K562 (cell line): Measurements from ENCODE around the gene STXBP4. TPM values are rescaled to one million over a fixed set of nuclear protein-coding genes. Genes with fewer than 3 reads are reported as not detected.

ENCODE experiments used
- ATAC-seq: fragments of 200-7000 bp; cut with Tn5 transposase; 3 replicates; pipeline ENCODE4 v1.9.1; 2020; ENCODE audit warnings: moderate library complexity
- BruUV-seq: library from RNA; stranded (reverse); fragments of 400-500 nt; replicated peaks from 2 replicates; lab custom pipeline; 2021; lab: Mats Ljungman, UMichigan
- CTCF ChIA-PET: fragments of 300-600 bp; formaldehyde crosslinking; extraction: SDS; loops from one replicate; lab custom pipeline; 2021; ENCODE audit warnings: low intra/inter-chr PET ratio; lab: Yijun Ruan, JAX
- POLR2A ChIA-PET: fragments of 300-600, 350-650 bp; sonication (Branson Sonifier 250); formaldehyde crosslinking; extraction: SDS; loops from one replicate; lab custom pipeline; 2021; ENCODE audit warnings: antibody characterized with exemption, inconsistent platforms; lab: Yijun Ruan, JAX
- DNase-seq, 4 experiments: peaks; one replicate each; pipeline versions ENCODE4 v3.0.0 to v3.0.0-alpha.2; 2011 to 2018; ENCODE audit warnings: low spot score in 3 of 4, mixed read lengths in 3 of 4; ENCODE audit errors: extremely low read depth in 1 of 4
- FAIRE-seq: peaks from 2 replicates; lab custom pipeline; 2011; peaks lifted over from hg19 to GRCh38; lab: Jason Lieb, UNC
- H2AFZ ChIP-seq: 2 replicates; pipeline ENCODE4 v1.6.0; 2011; ENCODE audit warnings: low read depth, low read length, control low read depth, inconsistent platforms
- H3K27ac ChIP-seq: fragments of 200-600 bp; 3 replicates; pipeline ENCODE4 v1.8.0; 2011; ENCODE audit warnings: low read depth, mild to moderate bottlenecking, control low read depth, inconsistent platforms, low read length, moderate library complexity, mixed read lengths; ENCODE audit errors: extremely low read depth
- H3K27me3 ChIP-seq, 2 experiments: fragments of 300-600 bp in 1 of 2; 2 replicates in 1 of 2; 3 replicates in 1 of 2; pipeline versions ENCODE4 v1.6.0 to v1.8.0; 2011; ENCODE audit warnings: inconsistent platforms in 2 of 2, low read length in 2 of 2, mild to moderate bottlenecking in 1 of 2, mixed read lengths in 1 of 2, moderate library complexity in 1 of 2; ENCODE audit not compliant: control insufficient read depth in 2 of 2, insufficient read depth in 2 of 2
- H3K36me3 ChIP-seq: fragments of 300-600 bp; 3 replicates; pipeline ENCODE4 v1.8.0; 2011; ENCODE audit warnings: mild to moderate bottlenecking, low read length, inconsistent platforms; ENCODE audit not compliant: control insufficient read depth, insufficient read depth
- H3K4me1 ChIP-seq, 2 experiments: fragments of 200-600 bp in 1 of 2; replicated peaks in 1 of 2; 2 replicates in 1 of 2; 3 replicates in 1 of 2; pipeline versions ENCODE4 v1.5.1 to v1.8.0; 2011; ENCODE audit warnings: inconsistent platforms in 2 of 2, low read length in 2 of 2, mild to moderate bottlenecking in 1 of 2, mixed read lengths in 1 of 2, moderate library complexity in 1 of 2; ENCODE audit not compliant: control insufficient read depth in 2 of 2, insufficient read depth in 2 of 2
- H3K4me2 ChIP-seq: 2 replicates; pipeline ENCODE4 v1.6.1; 2011; ENCODE audit warnings: low read length, control low read depth, inconsistent platforms, mixed read lengths; ENCODE audit not compliant: insufficient read depth
- H3K4me3 ChIP-seq: fragments of 200-600 bp; sonication (generic), shearing (Covaris generic); 2 replicates; pipeline ENCODE4 v1.5.1; 2016; ENCODE audit warnings: control low read depth, inconsistent platforms
- H3K79me2 ChIP-seq: fragments of 200-600 bp; 3 replicates; pipeline ENCODE4 v1.8.0; 2011; ENCODE audit warnings: low read length, inconsistent platforms; ENCODE audit not compliant: control insufficient read depth, insufficient read depth
- H3K9ac ChIP-seq, 2 experiments: 2 replicates each; pipeline versions ENCODE4 v1.6.0 to v1.6.1; 2011; ENCODE audit warnings: low read depth in 2 of 2, low read length in 2 of 2, control low read depth in 1 of 2, inconsistent platforms in 1 of 2, mild to moderate bottlenecking in 1 of 2, mixed read lengths in 1 of 2; ENCODE audit not compliant: insufficient read depth in 1 of 2
- H3K9me1 ChIP-seq: one replicate; pipeline ENCODE4 v1.6.0; 2011; ENCODE audit warnings: inconsistent platforms, mild to moderate bottlenecking, low read length, moderate library complexity; ENCODE audit not compliant: control insufficient read depth, insufficient read depth
- H3K9me3 ChIP-seq: replicated peaks from 2 replicates; pipeline ENCODE4 v1.5.1; 2011; ENCODE audit warnings: low read depth, low read length, inconsistent platforms; ENCODE audit not compliant: control insufficient read depth, insufficient read depth
- H4K20me1 ChIP-seq: replicated peaks from 2 replicates; pipeline ENCODE4 v1.6.1; 2011; ENCODE audit warnings: low read length, inconsistent platforms, mixed read lengths; ENCODE audit not compliant: control insufficient read depth, insufficient read depth
- DMBX1 ChIP-seq: fragments of 250-450 bp; sonication (Bioruptor Pico); IDR thresholded peaks from 2 replicates; pipeline ENCODE4 v1.8.0; 2022; ENCODE audit warnings: inconsistent platforms, mild to moderate bottlenecking, moderate library complexity, borderline replicate concordance
- PURB ChIP-seq: sonication (generic); formaldehyde crosslinking; IDR thresholded peaks from 2 replicates; pipeline ENCODE4 v1.9.0; 2021; ENCODE audit warnings: low read depth, mild to moderate bottlenecking, missing genetic modification reagents
- RBBP5 ChIP-seq: fragments of 200-600 bp; sonication (generic); IDR thresholded peaks from 2 replicates; pipeline ENCODE4 v1.6.1; 2012; ENCODE audit warnings: borderline replicate concordance, mild to moderate bottlenecking, low read length, control low read depth, inconsistent platforms; ENCODE audit not compliant: insufficient read depth, poor library complexity, severe bottlenecking
- RREB1 ChIP-seq: fragments of 250-450 bp; sonication (Bioruptor Pico); IDR thresholded peaks from 2 replicates; pipeline ENCODE4 v1.4.0; 2020
- TBL1XR1 ChIP-seq, 2 experiments: IDR thresholded peaks; 2 replicates each; pipeline ENCODE4 v1.6.1; 2012; ENCODE audit warnings: improper control_type of control experiment in 2 of 2, low read length in 2 of 2, mild to moderate bottlenecking in 1 of 2
- ZFP30 ChIP-seq: fragments of 250-450 bp; sonication (Bioruptor Pico); IDR thresholded peaks from 2 replicates; pipeline ENCODE4 v1.8.0; 2022; ENCODE audit warnings: moderate library complexity, mild to moderate bottlenecking, inconsistent platforms, borderline replicate concordance
- ZKSCAN8 ChIP-seq: fragments of 200-800 bp; sonication (Bioruptor generic); IDR thresholded peaks from 2 replicates; pipeline ENCODE4 v1.6.1; 2016; ENCODE audit warnings: missing genetic modification characterization, missing compliant biosample characterization
- in situ Hi-C: fragments of 300-500 bp; cut with MboI; formaldehyde crosslinking; loops from 4 replicates; pipeline ENCODE4 v1.15.0; 2018; ENCODE audit warnings: inconsistent platforms, mixed read lengths
- intact Hi-C: fragments of 100-400 bp; cut with micrococcal nuclease; formaldehyde crosslinking; loops from 2 replicates; pipeline ENCODE4 v1.14.2; 2022
- polyA plus RNA-seq, 8 experiments: library from polyadenylated mRNA; depleted of rRNA in 4 of 8; stranded (reverse) in 5 of 8; unstranded in 3 of 8; fragments of >200 nt; fragmentation: Nextera tagmentation in 2 of 8; fragmentation: Illumina TruSeq in 1 of 8; extraction: Ambion mirVana in 2 of 8; extraction: Trizol in 1 of 8; gene quantifications; 2 replicates each; pipeline versions ENCODE4 v1.2.1 to v1.2.3, GENCODE V29; 2011 to 2014; ENCODE audit warnings: inconsistent platforms in 1 of 8, missing spikeins in 1 of 8
- total RNA-seq, 7 experiments: library from RNA; depleted of rRNA in 6 of 7; stranded (reverse); fragments of >200 nt in 6 of 7; fragmentation: Illumina TruSeq in 2 of 7; extraction: Trizol in 2 of 7; gene quantifications; 2 replicates each; pipeline versions ENCODE4 v1.2.1 to v1.2.3, GENCODE V29; 2011 to 2021; ENCODE audit warnings: low replicate concordance in 1 of 7

The STXBP4 gene
- total and polyA plus RNA-seq, 9 of the 15 experiments (the other 6 are each of a cell fraction or from before 2014, with no cell fraction given), result 11.6 to 23.2 (median 18.5) TPM

- H3K79me2 ChIP-seq, result no peaks in the 10 kb centered on the region
- DNase-seq, result no peak
- H3K4me3 ChIP-seq, result no peak overlapping the region
- no peaks in the 10 kb centered on the region for H3K4me1 ChIP-seq
- in situ Hi-C loops (no loop called here), intact Hi-C loops (no loop called here)
- H2AFZ ChIP-seq, result no peak overlapping the region
- H3K9me1 ChIP-seq, result no peaks in the 10 kb centered on the region
- ATAC-seq, result no peak
- POLR2A ChIA-PET, result interaction anchor here (2.0 kb wide), 1 partner anchor 13 kb away, joined by 6 read pairs; no protein-coding TSS in a partner anchor
- no peaks in the 10 kb centered on the region for H4K20me1 ChIP-seq
- peaks cover 10% of the 10 kb centered on the region for H3K9me3 ChIP-seq
- TF ChIP-seq RBBP5 (no peak), PURB (CRISPR knock-in tag) (no peak), TBL1XR1 (IDR thresholded peaks at IDR 0.05; ENCODE audit: low read length in 2 of 2) (no peak), DMBX1 (CRISPR knock-in tag) (no peak), RREB1 (CRISPR knock-in tag) (no peak), ZKSCAN8 (CRISPR knock-in tag) (no peak), ZFP30 (CRISPR knock-in tag) (no peak)
- CTCF ChIA-PET, result no interaction called here
- no peak for FAIRE-seq
- H3K27ac ChIP-seq, result no peak overlapping the region
- H3K9ac ChIP-seq, result no peak overlapping the region
- H3K27me3 ChIP-seq, result no peaks in the 10 kb centered on the region
- peaks cover 37% of the 10 kb centered on the region for H3K36me3 ChIP-seq
- H3K4me2 ChIP-seq, result no peak overlapping the region
- BruUV-seq, result no TSS peak
These were observed 49.1 kb upstream of the STXBP4 start for GRCh38 chr17:54919425-54919824.
